Uterus (tissue), 4 donors: ENCODE data around the gene CCNL1. TPM values are rescaled to one million over a fixed set of nuclear protein-coding genes. Genes with fewer than 3 reads are reported as not detected.
A peak's percentile ranks its signal among the peaks of the same experiment; 100 is the strongest.

ENCODE experiments used
- DNase-seq, 2 donors: peaks; one replicate each; pipeline ENCODE4 v3.0.0-alpha.2; 2019 to 2020
- H3K27ac ChIP-seq, 2 donors: fragments of 200-600 bp; sonication (generic); 1 replicate in 1 of 2; 2 replicates in 1 of 2; pipeline ENCODE4 v1.5.1; 2016 to 2018
- H3K27me3 ChIP-seq, 2 donors: fragments of 200-600 bp; sonication (generic); one replicate each; pipeline ENCODE4 v1.5.1; 2018 to 2019; ENCODE audit warnings: control low read depth in 1 of 2
- H3K36me3 ChIP-seq, 2 donors: fragments of 200-600 bp; sonication (generic); one replicate each; pipeline ENCODE4 v1.5.1; 2019; ENCODE audit warnings: control low read depth in 1 of 2
- H3K4me1 ChIP-seq, 2 donors: fragments of 200-600 bp; sonication (generic); one replicate each; pipeline ENCODE4 v1.5.1; 2018 to 2019; ENCODE audit warnings: control low read depth in 1 of 2
- H3K4me3 ChIP-seq, 2 donors: fragments of 200-600 bp; sonication (generic); 1 replicate in 1 of 2; 2 replicates in 1 of 2; pipeline ENCODE4 v1.5.1; 2018 to 2019; ENCODE audit warnings: mild to moderate bottlenecking in 1 of 2
- H3K9me3 ChIP-seq, 2 donors: fragments of 200-600 bp; sonication (generic); one replicate each; pipeline ENCODE4 v1.5.1; 2019; ENCODE audit warnings: control low read depth in 1 of 2
- POLR2A ChIP-seq, 2 donors: fragments of 450-650 bp; IDR thresholded peaks; one replicate each; pipeline ENCODE4 v1.6.1; 2016; ENCODE audit warnings: antibody characterized with exemption in 2 of 2, mild to moderate bottlenecking in 1 of 2, moderate library complexity in 1 of 2
- intact Hi-C: fragments of 100-400 bp; cut with DNase I; formaldehyde crosslinking; loops from one replicate; pipeline ENCODE4 v1.15.1; 2023; ENCODE audit warnings: low total_unique reads
- total RNA-seq, 4 donors: library from RNA; depleted of rRNA in 3 of 4; stranded (reverse); fragments of >200 nt in 3 of 4; gene quantifications; one replicate each; pipeline versions ENCODE4 v1.1.0 to v1.2.4, GENCODE V29; 2014 to 2023
- TF ChIP-seq, protein P1 (sequence below), 4 experiments: fragments of 200-600 bp in 2 of 4; fragments of 450-650 bp in 2 of 4; sonication (generic) in 2 of 4; IDR thresholded peaks; one replicate each; pipeline ENCODE4 v1.5.1; 2016 to 2019; ENCODE audit warnings: antibody characterized with exemption in 4 of 4, mild to moderate bottlenecking in 2 of 4, moderate library complexity in 1 of 4
- donor health status: DM: yes; HTN: yes; CAD: no.

CCNL1 gene
- total RNA-seq, 4 donors from 2014 or later, result 100 to 252 (median 155) TPM

DNA sequence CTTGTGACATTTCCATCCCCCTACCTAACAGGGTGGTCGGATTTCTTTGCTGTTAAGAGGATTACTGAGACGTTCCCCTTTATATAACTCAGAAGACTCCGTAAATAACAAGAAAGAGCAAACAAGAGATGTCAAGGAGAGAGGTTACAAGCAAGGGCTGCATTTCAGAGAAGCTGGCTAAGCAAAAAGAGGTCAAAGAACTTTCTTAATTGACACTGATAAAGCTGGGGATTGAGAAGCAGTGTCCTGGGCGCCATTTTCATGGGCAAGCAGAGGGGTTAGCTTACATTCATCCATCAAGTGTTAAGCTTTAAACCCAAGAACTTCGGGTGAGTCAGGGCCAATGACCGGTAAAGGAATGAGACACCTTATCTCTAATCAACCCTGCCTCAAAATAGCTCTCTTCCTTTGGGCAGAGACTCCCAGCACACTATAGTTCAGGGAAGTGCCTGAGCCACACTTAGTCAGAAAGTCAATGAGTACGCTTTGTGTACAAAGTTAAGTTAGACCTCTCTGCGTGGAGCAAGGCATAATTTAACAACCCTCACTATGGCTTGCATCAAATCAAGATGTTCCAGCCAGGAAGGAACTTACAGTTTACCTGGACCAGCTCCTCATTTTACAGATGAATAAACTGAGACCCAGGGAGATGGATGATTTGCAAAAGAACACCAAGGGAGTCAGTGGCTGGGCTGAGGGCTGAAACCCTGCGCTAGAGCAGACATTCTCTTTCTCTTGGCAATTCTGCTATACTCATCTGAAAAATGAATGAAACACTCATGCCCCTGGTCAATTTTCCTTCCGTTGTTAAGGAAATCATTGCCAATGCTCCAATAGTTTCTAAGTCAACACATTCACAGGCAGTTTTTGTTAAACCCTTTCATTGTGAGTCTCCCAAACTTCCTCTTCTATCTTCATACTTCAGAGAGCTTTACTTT lies 44.6 kb downstream of the CCNL1 start:
- Histone ChIP-seq H3K4me1 (no peaks in the 10 kb centered on the region), H3K27me3 (no peaks in the 10 kb centered on the region), H3K27ac (no peak overlapping the region), H3K36me3 (no peaks in the 10 kb centered on the region), H3K9me3 (no peaks in the 10 kb centered on the region), H3K4me3 (no peak overlapping the region)
- TF ChIP-seq, protein P1, sequence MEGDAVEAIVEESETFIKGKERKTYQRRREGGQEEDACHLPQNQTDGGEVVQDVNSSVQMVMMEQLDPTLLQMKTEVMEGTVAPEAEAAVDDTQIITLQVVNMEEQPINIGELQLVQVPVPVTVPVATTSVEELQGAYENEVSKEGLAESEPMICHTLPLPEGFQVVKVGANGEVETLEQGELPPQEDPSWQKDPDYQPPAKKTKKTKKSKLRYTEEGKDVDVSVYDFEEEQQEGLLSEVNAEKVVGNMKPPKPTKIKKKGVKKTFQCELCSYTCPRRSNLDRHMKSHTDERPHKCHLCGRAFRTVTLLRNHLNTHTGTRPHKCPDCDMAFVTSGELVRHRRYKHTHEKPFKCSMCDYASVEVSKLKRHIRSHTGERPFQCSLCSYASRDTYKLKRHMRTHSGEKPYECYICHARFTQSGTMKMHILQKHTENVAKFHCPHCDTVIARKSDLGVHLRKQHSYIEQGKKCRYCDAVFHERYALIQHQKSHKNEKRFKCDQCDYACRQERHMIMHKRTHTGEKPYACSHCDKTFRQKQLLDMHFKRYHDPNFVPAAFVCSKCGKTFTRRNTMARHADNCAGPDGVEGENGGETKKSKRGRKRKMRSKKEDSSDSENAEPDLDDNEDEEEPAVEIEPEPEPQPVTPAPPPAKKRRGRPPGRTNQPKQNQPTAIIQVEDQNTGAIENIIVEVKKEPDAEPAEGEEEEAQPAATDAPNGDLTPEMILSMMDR (IDR thresholded peaks at IDR 0.05), result no peak
- no peak for TF ChIP-seq POLR2A (IDR thresholded peaks at IDR 0.05)
- no peak for DNase-seq
- intact Hi-C loops, result no loop called here

GRCh38 chr3:157113832-157114505 lies 46.0 kb downstream of the CCNL1 start:
- Histone ChIP-seq H3K36me3 (no peaks in the 10 kb centered on the region), H3K4me3 (no peak overlapping the region), H3K4me1 (peaks cover 0 to 10% of the 10 kb centered on the region in 2 donors), H3K27ac (no peak overlapping the region), H3K9me3 (no peaks in the 10 kb centered on the region), H3K27me3 (no peaks in the 10 kb centered on the region)
- DNase-seq, result no peak
- intact Hi-C loops, result no loop called here
- TF ChIP-seq, protein P1 (IDR thresholded peaks at IDR 0.05), result no peak
- TF ChIP-seq POLR2A (IDR thresholded peaks at IDR 0.05), result no peak

GRCh38 chr3:157112536-157112935 lies 47.4 kb downstream of the CCNL1 start:
- no peaks in the 10 kb centered on the region for H3K9me3 ChIP-seq
- TF ChIP-seq, protein P1 (IDR thresholded peaks at IDR 0.05), result no peak
- no peak for TF ChIP-seq POLR2A (IDR thresholded peaks at IDR 0.05)
- no peak overlapping the region for H3K27ac ChIP-seq
- DNase-seq, result no peak
- peaks cover under 1 to 16% of the 10 kb centered on the region in 2 donors for H3K4me1 ChIP-seq
- H3K36me3 ChIP-seq, result no peaks in the 10 kb centered on the region
- H3K27me3 ChIP-seq, result no peaks in the 10 kb centered on the region
- intact Hi-C loops, result no loop called here
- no peak overlapping the region for H3K4me3 ChIP-seq

DNA sequence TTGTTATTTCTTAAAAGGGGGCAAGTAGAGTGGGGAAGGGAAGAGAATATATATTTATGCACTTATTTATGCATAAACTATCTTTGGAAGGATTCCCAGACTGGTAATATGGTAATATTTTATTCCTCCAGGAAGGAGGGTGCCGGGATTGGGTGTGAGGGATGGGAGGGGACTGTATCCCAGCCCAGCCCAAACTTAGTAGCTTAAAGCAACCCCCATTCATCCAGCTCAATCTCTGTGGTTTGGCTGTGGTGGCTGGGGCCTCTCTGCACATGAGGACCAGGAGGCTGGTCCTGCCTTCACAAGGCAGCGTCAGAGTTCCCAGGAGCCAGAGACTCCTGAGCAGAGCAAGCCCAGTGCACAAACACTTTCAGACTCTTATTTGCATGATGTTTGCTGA lies 48.4 kb downstream of the CCNL1 start:
- H3K36me3 ChIP-seq, result no peaks in the 10 kb centered on the region
- H3K27me3 ChIP-seq, result no peaks in the 10 kb centered on the region
- peaks cover 9 to 16% of the 10 kb centered on the region in 2 donors for H3K4me1 ChIP-seq
- H3K4me3 ChIP-seq, result no peak overlapping the region
- intact Hi-C loops, result no loop called here
- no peak for DNase-seq
- TF ChIP-seq POLR2A (IDR thresholded peaks at IDR 0.05), result no peak
- TF ChIP-seq, protein P1 (IDR thresholded peaks at IDR 0.05), result no peak
- H3K27ac ChIP-seq, result no peak overlapping the region
- H3K9me3 ChIP-seq, result no peaks in the 10 kb centered on the region

GRCh38 chr3:157110761-157111278 lies 49.1 kb downstream of the CCNL1 start:
- Histone ChIP-seq H3K4me3 (no peak overlapping the region), H3K4me1 (peaks cover 9 to 18% of the 10 kb centered on the region in 2 donors), H3K36me3 (no peaks in the 10 kb centered on the region), H3K9me3 (no peaks in the 10 kb centered on the region), H3K27ac (peak overlapping the region in 1 of 2 donors; percentile 47), H3K27me3 (no peaks in the 10 kb centered on the region)
- no peak for DNase-seq
- no peak for TF ChIP-seq POLR2A (IDR thresholded peaks at IDR 0.05)
- TF ChIP-seq, protein P1 (IDR thresholded peaks at IDR 0.05), result no peak
- intact Hi-C loops, result no loop called here
